Esophagus squamous epithelium (tissue), 4 donors: ENCODE results near the gene TNK1.

Source experiments
- CTCF ChIP-seq, 6 experiments: fragments of 450-650 bp in 4 of 6; fragments of 200-600 bp in 2 of 6; sonication (generic) in 2 of 6; IDR thresholded peaks; one replicate each; pipeline ENCODE4 v1.5.1; 2016 to 2019; ENCODE audit warnings: antibody characterized with exemption in 6 of 6, mild to moderate bottlenecking in 4 of 6, moderate library complexity in 4 of 6
- POLR2A ChIP-seq, 4 donors: fragments of 450-650 bp; IDR thresholded peaks; one replicate each; pipeline ENCODE4 v1.6.1; 2017; ENCODE audit warnings: antibody characterized with exemption in 4 of 4, mild to moderate bottlenecking in 4 of 4, moderate library complexity in 3 of 4

- TF ChIP-seq CTCF (IDR thresholded peaks at IDR 0.05) (no peak), POLR2A (IDR thresholded peaks at IDR 0.05) (no peak)
Measured at GRCh38 chr17:7367918-7368598, 12.8 kb upstream of the TNK1 start.
